WERI-Rb-1 (cell line): ENCODE results near the gene NEK10.

Experiments
- DNase-seq: peaks from one replicate; pipeline ENCODE4 v3.0.0-alpha.2; 2020
- H3K27ac ChIP-seq: fragments of 250-450 bp; sonication (Bioruptor Pico); 2 replicates; pipeline ENCODE4 v1.5.1; 2020; ENCODE audit warnings: mild to moderate bottlenecking, moderate library complexity
- H3K27me3 ChIP-seq: fragments of 250-450 bp; sonication (Bioruptor Pico); 2 replicates; pipeline ENCODE4 v1.5.1; 2021; ENCODE audit warnings: mild to moderate bottlenecking, low read depth, moderate library complexity; ENCODE audit not compliant: insufficient read depth, severe bottlenecking
- H3K36me3 ChIP-seq: fragments of 250-450 bp; sonication (Bioruptor Pico); 2 replicates; pipeline ENCODE4 v1.5.1; 2020; ENCODE audit warnings: mild to moderate bottlenecking, moderate library complexity
- H3K4me3 ChIP-seq: 2 replicates; pipeline ENCODE4 v1.5.1; 2011; ENCODE audit warnings: low read depth, mild to moderate bottlenecking, control low read depth, low read length
- H3K9me3 ChIP-seq: fragments of 250-450 bp; sonication (Bioruptor Pico); 2 replicates; pipeline ENCODE4 v1.5.1; 2021; ENCODE audit warnings: mild to moderate bottlenecking, moderate library complexity; ENCODE audit not compliant: severe bottlenecking
- CTCF ChIP-seq: IDR thresholded peaks from 2 replicates; pipeline ENCODE4 v1.5.1; 2011; ENCODE audit warnings: low read depth, mild to moderate bottlenecking, control low read depth, inconsistent platforms, low read length

The NEK10 gene

GRCh38 chr3:27219127-27219845, 149.9 kb downstream of the NEK10 start:
- Histone ChIP-seq H3K9me3 (no peaks in the 10 kb centered on the region), H3K4me3 (no peak overlapping the region), H3K36me3 (no peaks in the 10 kb centered on the region), H3K27ac (no peak overlapping the region), H3K27me3 (no peaks in the 10 kb centered on the region)
- no peak for TF ChIP-seq CTCF
- DNase-seq, result no peak

- Histone ChIP-seq H3K36me3 (no peaks in the 10 kb centered on the region), H3K27me3 (no peaks in the 10 kb centered on the region), H3K27ac (no peak overlapping the region), H3K9me3 (no peaks in the 10 kb centered on the region), H3K4me3 (no peak overlapping the region)
- TF ChIP-seq CTCF, result no peak
- no peak for DNase-seq
Measured at GRCh38 chr3:27216955-27217552, 152.1 kb downstream of the NEK10 start.

- TF ChIP-seq CTCF, result no peak
- Histone ChIP-seq H3K27ac (no peak overlapping the region), H3K27me3 (no peaks in the 10 kb centered on the region), H3K9me3 (no peaks in the 10 kb centered on the region), H3K4me3 (no peak overlapping the region), H3K36me3 (no peaks in the 10 kb centered on the region)
- no peak for DNase-seq
Measured at GRCh38 chr3:27216295-27216855, 152.8 kb downstream of the NEK10 start.

- Histone ChIP-seq H3K36me3 (no peaks in the 10 kb centered on the region), H3K27ac (no peak overlapping the region), H3K27me3 (no peaks in the 10 kb centered on the region), H3K4me3 (no peak overlapping the region), H3K9me3 (no peaks in the 10 kb centered on the region)
- no peak for DNase-seq
- TF ChIP-seq CTCF, result no peak
Measured at GRCh38 chr3:27213450-27213849, 155.7 kb downstream of the NEK10 start.

GRCh38 chr3:27209617-27210264, 159.4 kb downstream of the NEK10 start:
- no peak overlapping the region for H3K4me3 ChIP-seq
- no peak for DNase-seq
- H3K9me3 ChIP-seq, result no peaks in the 10 kb centered on the region
- H3K36me3 ChIP-seq, result no peaks in the 10 kb centered on the region
- no peak overlapping the region for H3K27ac ChIP-seq
- TF ChIP-seq CTCF, result no peak
- H3K27me3 ChIP-seq, result no peaks in the 10 kb centered on the region
